HG03558 (cell line): Measurements from ENCODE around the gene NRXN2.
"Not testable (repeated sequence)": the region's sequence is repeated elsewhere in the genome, so short reads cannot be mapped to it uniquely, and the experiment has no call there.

Experiments used
- ATAC-seq: cut with Tn5 transposase; IDR thresholded peaks from one replicate; pipeline ENCODE4 v1.9.1; 2021; ENCODE audit warnings: moderate number of reproducible peaks; ENCODE audit not compliant: unreplicated experiment; ENCODE audit errors: extremely low read depth

NRXN2 gene

GRCh38 chr11:64711956-64712362, 11.0 kb downstream of the NRXN2 start:
- ATAC-seq: no peak

GRCh38 chr11:64711138-64711955, 11.7 kb downstream of the NRXN2 start:
- no peak for ATAC-seq

- ATAC-seq: no peak
Measured at GRCh38 chr11:64710418-64711137, 12.4 kb downstream of the NRXN2 start.

GRCh38 chr11:64705501-64705900, 17.5 kb downstream of the NRXN2 start:
- ATAC-seq: no peak

GRCh38 chr11:64703048-64703447, 19.9 kb downstream of the NRXN2 start:
- ATAC-seq: no peak

- ATAC-seq: not testable (repeated sequence)
Measured at GRCh38 chr11:64701956-64702355, 21.0 kb downstream of the NRXN2 start.

- no peak for ATAC-seq
Measured at GRCh38 chr11:64698427-64698826, 24.6 kb downstream of the NRXN2 start.

GRCh38 chr11:64697663-64698375, 25.2 kb downstream of the NRXN2 start:
- ATAC-seq: no peak

- ATAC-seq: no peak
Measured at GRCh38 chr11:64696045-64696444, 27.0 kb downstream of the NRXN2 start.

GRCh38 chr11:64695548-64695947, 27.4 kb downstream of the NRXN2 start:
- no peak for ATAC-seq

GRCh38 chr11:64694821-64695365, 28.1 kb downstream of the NRXN2 start:
- ATAC-seq: no peak

- no peak for ATAC-seq
Measured at GRCh38 chr11:64694026-64694755, 28.8 kb downstream of the NRXN2 start.

GRCh38 chr11:64692764-64693331, 30.1 kb downstream of the NRXN2 start:
- ATAC-seq: no peak

GRCh38 chr11:64691543-64691942, 31.5 kb downstream of the NRXN2 start:
- no peak for ATAC-seq

- no peak for ATAC-seq
Measured at GRCh38 chr11:64690235-64690634, 32.8 kb downstream of the NRXN2 start.

- no peak for ATAC-seq
Measured at GRCh38 chr11:64688534-64688982, 34.4 kb downstream of the NRXN2 start.

GRCh38 chr11:64687643-64688533, 35.1 kb downstream of the NRXN2 start:
- no peak for ATAC-seq

GRCh38 chr11:64687204-64687603, 35.8 kb downstream of the NRXN2 start:
- no peak for ATAC-seq
